Measurements from ENCODE around the gene NINJ2. TPM values are rescaled to one million over a fixed set of nuclear protein-coding genes. Genes with fewer than 3 reads are reported as not detected.
"Not testable (repeated sequence)": the region's sequence is repeated elsewhere in the genome, so short reads cannot be mapped to it uniquely, and the experiment has no call there.

Gene NINJ2
- total RNA-seq, result 10 to 100 TPM in 5 of 7 donors, 1 to 10 TPM in 2; 6.6 to 18.8 (median 10.3) TPM
- 10 to 100 TPM in 1 of 3 donors, 1 to 10 TPM in 2; 7.0 to 13.5 (median 8.6) TPM for polyA plus RNA-seq
- long read RNA-seq, donor 1, transcript NINJ2-205 (4 exons, 670 nt), result major isoform, 5 of 7 reads
- long read RNA-seq, donor 1, partial matches to known transcripts, result 0 of 7 reads
- long read RNA-seq, donor 1, other reads (novel, unspliced or antisense), result 0 of 7 reads
- long read RNA-seq, donor 2, transcript NINJ2-205 (4 exons, 670 nt), result major isoform, 5 of 5 reads
- long read RNA-seq, donor 2, partial matches to known transcripts, result 0 of 5 reads
- long read RNA-seq, donor 2, other reads (novel, unspliced or antisense), result 0 of 5 reads

- Histone ChIP-seq H3K27me3 (replicated peaks in 1 of 7) (no peaks in the 10 kb centered on the region), H3K4me3 (peak within 1 kb of the TSS in 2 of 8 donors; percentile 19 to 47), H3K27ac (peak within 1 kb of the TSS in 7 of 8 donors; percentile 61 to 85 (median 80)), H3K4me1 (peaks cover 4 to 90% (median 43%) of the 10 kb centered on the region in 6 donors), H3K9me3 (no peaks in the 10 kb centered on the region), H3K36me3 (no peaks in the 10 kb centered on the region)
- intact Hi-C loops (cut with DNase I; ENCODE audit: low total_unique reads), result no loop called here
- no peak for DNase-seq
- WGBS, 5 donors, result 62 to 76% (median 67%) methylated on average over 17 of the region's 17 CpGs
- peak in 1 of 3 donors; percentile 53 for TF ChIP-seq POLR2AphosphoS5 (IDR thresholded peaks at IDR 0.05)
- no peak for TF ChIP-seq POLR2A (IDR thresholded peaks at IDR 0.05)
Observed at GRCh38 chr12:663293-663871, at the start of gene NINJ2. Gene NINJ2, minus strand, starts transcription at chr12:663445. Its CDS starts 85 bp downstream, at chr12:663360.

GRCh38 chr12:712172-712863 lies 49.1 kb upstream of the NINJ2 start:
- Histone ChIP-seq H3K36me3 (no peaks in the 10 kb centered on the region), H3K4me3 (no peak overlapping the region), H3K27ac (no peak overlapping the region), H3K27me3 (replicated peaks in 1 of 7) (no peaks in the 10 kb centered on the region), H3K9me3 (no peaks in the 10 kb centered on the region), H3K4me1 (no peaks in the 10 kb centered on the region)
- 73 to 83% (median 76%) methylated on average over 8 of the region's 8 CpGs for WGBS, 5 donors
- DNase-seq, result no peak
- TF ChIP-seq POLR2AphosphoS5 (IDR thresholded peaks at IDR 0.05) (no peak), POLR2A (IDR thresholded peaks at IDR 0.05) (no peak)
- intact Hi-C loops (cut with DNase I; ENCODE audit: low total_unique reads), result no loop called here

GRCh38 chr12:709455-710020 lies 46.3 kb upstream of the NINJ2 start:
- Histone ChIP-seq H3K27ac (no peak overlapping the region), H3K4me3 (no peak overlapping the region), H3K27me3 (replicated peaks in 1 of 7) (no peaks in the 10 kb centered on the region), H3K4me1 (no peaks in the 10 kb centered on the region), H3K36me3 (no peaks in the 10 kb centered on the region), H3K9me3 (no peaks in the 10 kb centered on the region)
- intact Hi-C loops (cut with DNase I; ENCODE audit: low total_unique reads), result no loop called here
- TF ChIP-seq POLR2A (IDR thresholded peaks at IDR 0.05) (no peak), CTCF (IDR thresholded peaks at IDR 0.05 in 8 of 11, conservative IDR thresholded peaks at IDR 0.05 in 3 of 11) (no peak), POLR2AphosphoS5 (IDR thresholded peaks at IDR 0.05) (no peak)
- DNase-seq, result no peak
- 85 to 98% (median 91%) methylated on average over 7 of the region's 7 CpGs for WGBS, 5 donors

- H3K4me1 ChIP-seq; H3K36me3 ChIP-seq; H3K27ac ChIP-seq; H3K27me3 ChIP-seq (replicated peaks in 1 of 7); H3K9me3 ChIP-seq; H3K4me3 ChIP-seq; intact Hi-C loops (cut with DNase I; ENCODE audit: low total_unique reads); DNase-seq: not testable (repeated sequence)
- 78 to 91% (median 85%) methylated on average over 2 to 3 of the region's 3 CpGs for WGBS, 5 donors
Observed at GRCh38 chr12:708084-708483, 44.8 kb upstream of the NINJ2 start.

GRCh38 chr12:704516-705242 lies 41.4 kb upstream of the NINJ2 start:
- no peak overlapping the region for H3K27ac ChIP-seq
- whole genome bisulfite sequencing, 5 donors, result 85 to 92% (median 87%) methylated on average over 5 of the region's 5 CpGs
- intact Hi-C loops (cut with DNase I; ENCODE audit: low total_unique reads), result no loop called here

More at GRCh38 chr12:704516-705242, 41.4 kb upstream of the NINJ2 start:
- DNase-seq, result no peak
- H3K4me1 ChIP-seq, result peaks cover 0 to 6% (median 0%) of the 10 kb centered on the region in 6 donors
- no peak for TF ChIP-seq POLR2AphosphoS5 (IDR thresholded peaks at IDR 0.05)
- no peak for TF ChIP-seq CTCF (IDR thresholded peaks at IDR 0.05 in 8 of 11, conservative IDR thresholded peaks at IDR 0.05 in 3 of 11)
- TF ChIP-seq POLR2A (IDR thresholded peaks at IDR 0.05), result no peak
- no peaks in the 10 kb centered on the region for H3K27me3 ChIP-seq (replicated peaks in 1 of 7)
- no peak overlapping the region for H3K4me3 ChIP-seq
- no peaks in the 10 kb centered on the region for H3K9me3 ChIP-seq
- no peaks in the 10 kb centered on the region for H3K36me3 ChIP-seq
